Ishikawa (cell line): ENCODE measurements around the gene SPOCK2.

ENCODE experiments used
- CEBPB ChIP-seq: IDR thresholded peaks from 2 replicates; pipeline ENCODE4 v1.6.1; 2012
- CREB1 ChIP-seq: IDR thresholded peaks from 2 replicates; pipeline ENCODE4 v1.6.1; 2012; ENCODE audit warnings: low read depth
- EGR1 ChIP-seq: IDR thresholded peaks from 2 replicates; pipeline ENCODE4 v1.6.1; 2012
- EP300 ChIP-seq: IDR thresholded peaks from 2 replicates; pipeline ENCODE4 v1.6.1; 2012; ENCODE audit warnings: borderline replicate concordance
- FOXM1 ChIP-seq: IDR thresholded peaks from 2 replicates; pipeline ENCODE4 v1.6.1; 2012; ENCODE audit warnings: low read depth, borderline replicate concordance
- NFIC ChIP-seq: IDR thresholded peaks from 2 replicates; pipeline ENCODE4 v1.6.1; 2012
- RAD21 ChIP-seq: IDR thresholded peaks from 2 replicates; pipeline ENCODE4 v1.6.1; 2012; ENCODE audit warnings: low read depth
- TAF1 ChIP-seq: IDR thresholded peaks from 2 replicates; pipeline ENCODE4 v1.6.1; 2012; ENCODE audit warnings: low read depth, mild to moderate bottlenecking
- TCF12 ChIP-seq: IDR thresholded peaks from 2 replicates; pipeline ENCODE4 v1.6.1; 2012; ENCODE audit warnings: low read depth
- TEAD4 ChIP-seq: IDR thresholded peaks from 2 replicates; pipeline ENCODE4 v1.6.1; 2012
- YY1 ChIP-seq: IDR thresholded peaks from 2 replicates; pipeline ENCODE4 v1.6.1; 2012; ENCODE audit warnings: low read depth
- ZBTB7A ChIP-seq: IDR thresholded peaks from 2 replicates; pipeline ENCODE4 v1.6.1; 2012; ENCODE audit warnings: low read depth
- TF ChIP-seq, protein P1 (sequence below): IDR thresholded peaks from 2 replicates; pipeline ENCODE4 v1.6.1; 2012
- TF ChIP-seq, protein P2 (sequence below): IDR thresholded peaks from 2 replicates; pipeline ENCODE4 v1.6.1; 2012
- TF ChIP-seq, protein P3 (sequence below): IDR thresholded peaks from 2 replicates; pipeline ENCODE4 v1.6.1; 2012; ENCODE audit warnings: low read depth, mild to moderate bottlenecking

Gene SPOCK2

DNA sequence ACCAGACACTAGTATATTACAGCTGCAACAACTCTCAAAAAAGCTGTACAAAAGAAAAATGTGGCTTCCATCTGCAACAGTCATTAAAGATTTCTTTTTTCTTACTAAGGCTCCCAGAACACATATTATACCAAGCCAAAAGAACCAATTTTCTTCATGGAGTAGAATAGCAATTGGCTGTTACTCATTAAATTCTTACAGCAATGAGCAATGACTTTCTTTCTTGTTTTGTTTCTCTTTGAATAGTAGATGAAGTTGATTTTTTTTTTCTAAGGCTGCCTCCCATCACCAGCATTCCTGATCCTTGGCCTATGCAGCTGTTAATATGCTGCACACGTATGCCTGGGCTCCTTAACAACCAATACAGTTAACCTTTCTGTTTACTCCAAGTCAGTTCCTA is 36.6 kb upstream of the SPOCK2 start:
- TF ChIP-seq TCF12: no peak
- TF ChIP-seq ZBTB7A: no peak
- TF ChIP-seq, protein P1, sequence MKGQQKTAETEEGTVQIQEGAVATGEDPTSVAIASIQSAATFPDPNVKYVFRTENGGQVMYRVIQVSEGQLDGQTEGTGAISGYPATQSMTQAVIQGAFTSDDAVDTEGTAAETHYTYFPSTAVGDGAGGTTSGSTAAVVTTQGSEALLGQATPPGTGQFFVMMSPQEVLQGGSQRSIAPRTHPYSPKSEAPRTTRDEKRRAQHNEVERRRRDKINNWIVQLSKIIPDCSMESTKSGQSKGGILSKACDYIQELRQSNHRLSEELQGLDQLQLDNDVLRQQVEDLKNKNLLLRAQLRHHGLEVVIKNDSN: no peak
- TF ChIP-seq EGR1: no peak
- TF ChIP-seq, protein P2, sequence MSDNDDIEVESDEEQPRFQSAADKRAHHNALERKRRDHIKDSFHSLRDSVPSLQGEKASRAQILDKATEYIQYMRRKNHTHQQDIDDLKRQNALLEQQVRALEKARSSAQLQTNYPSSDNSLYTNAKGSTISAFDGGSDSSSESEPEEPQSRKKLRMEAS: no peak
- no peak for TF ChIP-seq EP300
- no peak for TF ChIP-seq TEAD4
- no peak for TF ChIP-seq YY1

DNA sequence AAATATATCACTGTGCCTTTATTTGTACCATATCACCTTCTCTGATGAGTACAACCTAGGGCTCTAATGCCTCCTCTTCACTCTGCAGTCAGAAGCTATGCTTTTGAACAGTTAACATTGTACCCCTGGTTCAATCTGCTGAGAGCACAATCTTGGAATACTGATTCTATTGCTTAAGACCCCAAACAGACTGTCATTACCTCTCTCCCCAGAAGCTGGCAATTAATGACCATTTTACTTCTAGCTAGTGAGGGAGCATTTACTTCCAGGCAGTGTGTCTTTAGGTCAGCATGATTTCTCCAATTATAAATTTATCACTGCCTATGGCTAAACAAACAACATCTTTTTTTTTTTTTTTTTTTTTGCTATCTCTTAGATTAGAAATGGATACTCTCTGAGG is 36.0 kb upstream of the SPOCK2 start:
- TF ChIP-seq, protein P2: no peak
- no peak for TF ChIP-seq FOXM1
- TF ChIP-seq EP300: no peak
- TF ChIP-seq NFIC: no peak
- TF ChIP-seq ZBTB7A: no peak
- TF ChIP-seq YY1: no peak
- no peak for TF ChIP-seq CEBPB
- TF ChIP-seq TEAD4: no peak
- TF ChIP-seq TAF1: no peak
- no peak for TF ChIP-seq TCF12
- TF ChIP-seq, protein P3, sequence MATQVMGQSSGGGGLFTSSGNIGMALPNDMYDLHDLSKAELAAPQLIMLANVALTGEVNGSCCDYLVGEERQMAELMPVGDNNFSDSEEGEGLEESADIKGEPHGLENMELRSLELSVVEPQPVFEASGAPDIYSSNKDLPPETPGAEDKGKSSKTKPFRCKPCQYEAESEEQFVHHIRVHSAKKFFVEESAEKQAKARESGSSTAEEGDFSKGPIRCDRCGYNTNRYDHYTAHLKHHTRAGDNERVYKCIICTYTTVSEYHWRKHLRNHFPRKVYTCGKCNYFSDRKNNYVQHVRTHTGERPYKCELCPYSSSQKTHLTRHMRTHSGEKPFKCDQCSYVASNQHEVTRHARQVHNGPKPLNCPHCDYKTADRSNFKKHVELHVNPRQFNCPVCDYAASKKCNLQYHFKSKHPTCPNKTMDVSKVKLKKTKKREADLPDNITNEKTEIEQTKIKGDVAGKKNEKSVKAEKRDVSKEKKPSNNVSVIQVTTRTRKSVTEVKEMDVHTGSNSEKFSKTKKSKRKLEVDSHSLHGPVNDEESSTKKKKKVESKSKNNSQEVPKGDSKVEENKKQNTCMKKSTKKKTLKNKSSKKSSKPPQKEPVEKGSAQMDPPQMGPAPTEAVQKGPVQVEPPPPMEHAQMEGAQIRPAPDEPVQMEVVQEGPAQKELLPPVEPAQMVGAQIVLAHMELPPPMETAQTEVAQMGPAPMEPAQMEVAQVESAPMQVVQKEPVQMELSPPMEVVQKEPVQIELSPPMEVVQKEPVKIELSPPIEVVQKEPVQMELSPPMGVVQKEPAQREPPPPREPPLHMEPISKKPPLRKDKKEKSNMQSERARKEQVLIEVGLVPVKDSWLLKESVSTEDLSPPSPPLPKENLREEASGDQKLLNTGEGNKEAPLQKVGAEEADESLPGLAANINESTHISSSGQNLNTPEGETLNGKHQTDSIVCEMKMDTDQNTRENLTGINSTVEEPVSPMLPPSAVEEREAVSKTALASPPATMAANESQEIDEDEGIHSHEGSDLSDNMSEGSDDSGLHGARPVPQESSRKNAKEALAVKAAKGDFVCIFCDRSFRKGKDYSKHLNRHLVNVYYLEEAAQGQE: no peak
- TF ChIP-seq CREB1: no peak
- TF ChIP-seq, protein P1: no peak
- no peak for TF ChIP-seq EGR1
- TF ChIP-seq RAD21: no peak

DNA sequence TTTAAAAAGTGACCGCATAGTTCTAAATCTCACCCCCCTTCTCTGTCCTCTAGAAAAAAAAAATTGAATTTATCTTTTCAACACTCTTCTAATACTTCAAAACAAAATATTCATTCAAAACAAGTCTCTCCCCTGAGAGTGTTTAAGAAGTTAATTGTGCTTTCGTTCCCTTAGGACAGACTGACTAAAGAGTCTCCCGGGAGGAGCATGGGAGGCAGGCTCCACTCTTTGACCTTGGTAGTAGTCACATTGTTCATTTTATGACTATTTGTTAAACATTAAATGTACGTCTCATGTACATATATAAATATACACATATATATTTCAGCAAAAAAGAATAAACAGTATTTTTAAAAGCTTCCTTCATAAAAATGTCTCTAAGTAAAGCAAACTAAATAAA is 35.3 kb upstream of the SPOCK2 start:
- no peak for TF ChIP-seq TEAD4

DNA sequence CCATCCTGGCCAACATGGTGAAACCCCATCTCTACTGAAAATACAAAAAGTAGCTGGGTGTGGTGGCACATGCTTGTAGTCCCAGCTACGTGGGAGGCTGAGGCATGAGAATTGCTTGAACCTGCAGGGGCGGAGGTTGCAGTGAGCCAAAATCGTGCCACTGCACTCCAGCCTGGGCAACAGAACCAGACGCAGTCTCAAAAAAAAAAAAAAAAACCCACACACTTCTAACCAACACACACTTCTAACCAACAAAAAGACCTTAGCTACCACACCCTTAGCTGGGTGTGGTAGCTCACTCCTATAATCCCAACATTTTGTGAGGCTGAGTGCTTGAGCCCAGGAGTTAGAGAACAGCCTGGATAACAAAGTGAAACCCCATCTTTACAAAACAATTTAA is 33.9 kb upstream of the SPOCK2 start:
- TF ChIP-seq, protein P1: no peak
- TF ChIP-seq CEBPB: no peak
- no peak for TF ChIP-seq RAD21
- no peak for TF ChIP-seq TCF12
- no peak for TF ChIP-seq FOXM1
- no peak for TF ChIP-seq TAF1
- TF ChIP-seq TEAD4: no peak
- no peak for TF ChIP-seq YY1
- TF ChIP-seq CREB1: no peak
- TF ChIP-seq NFIC: no peak
- TF ChIP-seq, protein P3: no peak
- TF ChIP-seq EGR1: no peak
- no peak for TF ChIP-seq EP300
- TF ChIP-seq, protein P2: no peak
- TF ChIP-seq ZBTB7A: no peak

DNA sequence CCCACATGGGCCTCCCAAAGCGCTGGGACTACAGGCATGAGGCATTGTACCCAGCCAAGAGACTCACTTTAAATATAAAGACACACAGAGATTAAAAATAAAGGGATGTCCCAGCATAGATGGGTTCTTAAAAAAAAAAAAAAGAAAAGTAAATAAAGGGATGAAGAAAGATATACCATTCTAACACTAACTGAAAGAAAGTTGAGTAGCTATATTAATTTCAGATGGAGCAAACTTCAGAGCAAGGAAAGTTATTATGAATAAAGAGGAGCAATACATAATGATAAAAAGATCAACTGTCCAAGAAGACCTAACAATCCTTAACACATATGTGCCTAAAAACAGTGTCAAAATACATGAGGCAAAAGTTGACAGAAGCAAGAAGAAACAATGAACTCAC is 33.0 kb upstream of the SPOCK2 start:
- no peak for TF ChIP-seq RAD21

DNA sequence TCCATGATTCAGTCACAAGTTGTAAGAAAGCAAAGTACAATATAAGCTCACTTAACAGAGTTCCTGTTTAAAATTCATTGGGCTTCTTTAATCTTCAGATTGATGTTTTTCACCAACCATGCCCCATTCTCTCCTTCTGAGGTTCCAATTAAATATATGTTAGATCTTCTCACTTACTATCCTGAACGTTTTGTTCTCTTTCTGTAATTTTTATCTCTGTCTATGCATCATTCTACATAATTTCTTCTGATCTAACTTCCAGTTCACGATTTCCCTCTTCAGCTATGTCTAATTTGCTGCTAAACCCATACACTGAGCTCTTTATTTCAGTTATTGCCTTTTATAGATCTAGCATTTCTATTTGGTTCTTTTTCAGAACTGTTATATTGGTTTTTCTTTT is 28.0 kb upstream of the SPOCK2 start:
- TF ChIP-seq CREB1 (no peak), EP300 (no peak), YY1 (no peak), CEBPB (no peak), RAD21 (no peak), TEAD4 (no peak), TCF12 (no peak), ZBTB7A (no peak), TAF1 (no peak), NFIC (no peak), FOXM1 (no peak), EGR1 (no peak)
- TF ChIP-seq, protein P2: no peak
- TF ChIP-seq, protein P3: no peak
- TF ChIP-seq, protein P1: no peak
